GM23338 (cell line): ENCODE results near the gene MGAT5. TPM values are rescaled to one million over a fixed set of nuclear protein-coding genes. Genes with fewer than 3 reads are reported as not detected.

Experiments
- ATAC-seq: fragments of 200-7000 bp; cut with Tn5 transposase; 3 replicates; pipeline ENCODE4 v1.9.1; 2020
- DNase-seq: peaks from one replicate; pipeline ENCODE4 v3.0.0-alpha.2; 2015; ENCODE audit warnings: low spot score
- H2AFZ ChIP-seq: fragments of 200-600 bp; sonication (generic); 2 replicates; pipeline ENCODE4 v1.8.0; 2016; ENCODE audit warnings: antibody characterized with exemption, mild to moderate bottlenecking, moderate library complexity
- H3F3A ChIP-seq: fragments of 200-600 bp; sonication (generic); replicated peaks from 2 replicates; pipeline ENCODE4 v1.8.0; 2017; ENCODE audit warnings: antibody characterized with exemption, mixed run types, low read depth
- H3K27ac ChIP-seq: fragments of 200-600 bp; sonication (generic); 2 replicates; pipeline ENCODE4 v1.6.1; 2016; ENCODE audit warnings: low read depth
- H3K27me3 ChIP-seq: fragments of 200-600 bp; sonication (generic); 2 replicates; pipeline ENCODE4 v1.8.0; 2016; ENCODE audit warnings: mild to moderate bottlenecking, mixed run types, moderate library complexity; ENCODE audit not compliant: insufficient read depth
- H3K36me3 ChIP-seq: fragments of 200-600 bp; sonication (generic); 2 replicates; pipeline ENCODE4 v1.8.0; 2016; ENCODE audit warnings: mild to moderate bottlenecking; ENCODE audit not compliant: insufficient read depth
- H3K4me1 ChIP-seq: fragments of 200-600 bp; sonication (generic); 2 replicates; pipeline ENCODE4 v1.8.0; 2016; ENCODE audit warnings: mild to moderate bottlenecking, moderate library complexity; ENCODE audit not compliant: insufficient read depth
- H3K4me2 ChIP-seq: fragments of 200-600 bp; sonication (generic); 2 replicates; pipeline ENCODE4 v1.7.1; 2017; ENCODE audit warnings: mixed run types
- H3K4me3 ChIP-seq: fragments of 200-600 bp; sonication (generic); 2 replicates; pipeline ENCODE4 v1.6.1; 2016; ENCODE audit warnings: mixed run types
- H3K79me2 ChIP-seq: fragments of 200-600 bp; sonication (generic); replicated peaks from 2 replicates; pipeline ENCODE4 v1.8.0; 2017; ENCODE audit warnings: mild to moderate bottlenecking; ENCODE audit not compliant: insufficient read depth
- H3K9me2 ChIP-seq: fragments of 200-600 bp; sonication (generic); 2 replicates; pipeline ENCODE4 v1.8.0; 2017; ENCODE audit not compliant: insufficient read depth
- H4K20me1 ChIP-seq: fragments of 200-600 bp; sonication (generic); replicated peaks from 2 replicates; pipeline ENCODE4 v1.8.0; 2017; ENCODE audit warnings: mild to moderate bottlenecking; ENCODE audit not compliant: insufficient read depth
- H3K27ac Mint-ChIP-seq: 2 replicates; pipeline ENCODE4 v1.8.0; 2020; ENCODE audit warnings: inconsistent platforms, mild to moderate bottlenecking, moderate library complexity, mixed read lengths
- H3K27me3 Mint-ChIP-seq: 3 replicates; pipeline ENCODE4 v1.8.0; 2022; ENCODE audit warnings: low read depth, mild to moderate bottlenecking, moderate library complexity, mixed read lengths, inconsistent platforms; ENCODE audit not compliant: insufficient read depth, poor library complexity
- H3K36me3 Mint-ChIP-seq: 3 replicates; pipeline ENCODE4 v1.8.0; 2021; ENCODE audit warnings: low read depth, mild to moderate bottlenecking, inconsistent platforms, moderate library complexity, mixed read lengths
- H3K4me1 Mint-ChIP-seq: 3 replicates; pipeline ENCODE4 v1.8.0; 2020; ENCODE audit warnings: mild to moderate bottlenecking, inconsistent platforms, mixed read lengths
- H3K4me3 Mint-ChIP-seq: 3 replicates; pipeline ENCODE4 v1.8.0; 2021; ENCODE audit warnings: moderate library complexity, mild to moderate bottlenecking, inconsistent platforms, mixed read lengths
- H3K9me3 Mint-ChIP-seq: 3 replicates; pipeline ENCODE4 v1.8.0; 2020; ENCODE audit warnings: moderate library complexity, mild to moderate bottlenecking, inconsistent platforms, mixed read lengths
- CREB1 ChIP-seq: fragments of 250-450 bp; sonication (Bioruptor Pico); IDR thresholded peaks from 2 replicates; pipeline ENCODE4 v1.5.0; 2020; ENCODE audit warnings: low read depth, mild to moderate bottlenecking, moderate library complexity
- EZH2phosphoT487 ChIP-seq: fragments of 200-600 bp; sonication (generic); IDR thresholded peaks from one replicate; pipeline ENCODE4 v1.8.1; 2018; ENCODE audit warnings: antibody characterized with exemption; ENCODE audit not compliant: unreplicated experiment
- JUNB ChIP-seq: IDR thresholded peaks from one replicate; pipeline ENCODE4 v1.6.1; 2016; ENCODE audit warnings: antibody characterized with exemption; ENCODE audit not compliant: unreplicated experiment
- NANOG ChIP-seq: IDR thresholded peaks from 2 replicates; pipeline ENCODE4 v1.6.1; 2016; ENCODE audit warnings: antibody characterized with exemption, borderline replicate concordance
- STAT1 ChIP-seq: IDR thresholded peaks from one replicate; pipeline ENCODE4 v1.6.1; 2016; ENCODE audit warnings: antibody characterized with exemption; ENCODE audit not compliant: unreplicated experiment
- ZNF114 ChIP-seq: fragments of 250-450 bp; sonication (Bioruptor Pico); IDR thresholded peaks from 2 replicates; pipeline ENCODE4 v1.5.0; 2020; ENCODE audit warnings: mild to moderate bottlenecking, moderate library complexity
- ZNF331 ChIP-seq: fragments of 250-450 bp; sonication (Bioruptor Pico); IDR thresholded peaks from 2 replicates; pipeline ENCODE4 v1.5.0; 2020; ENCODE audit warnings: low read depth, mild to moderate bottlenecking, moderate library complexity
- ZNF462 ChIP-seq: fragments of 250-450 bp; sonication (Bioruptor Pico); IDR thresholded peaks from 2 replicates; pipeline ENCODE4 v1.5.0; 2020; ENCODE audit warnings: mild to moderate bottlenecking, moderate library complexity
- polyA plus RNA-seq: library from polyadenylated mRNA; unstranded; fragments of >200 nt; fragmentation: Nextera tagmentation; extraction: Ambion mirVana; gene quantifications from 2 replicates; pipeline ENCODE4 v1.2.1, GENCODE V29; 2016
- total RNA-seq: library from RNA; depleted of rRNA; stranded (reverse); fragments of >200 nt; shearing (Covaris generic); gene quantifications from 2 replicates; pipeline ENCODE4 v1.2.3, GENCODE V29; 2014
- TF ChIP-seq, protein P1 (sequence below): IDR thresholded peaks from one replicate; pipeline ENCODE4 v1.6.1; 2018; ENCODE audit warnings: antibody characterized with exemption; ENCODE audit not compliant: unreplicated experiment

The MGAT5 gene
- total and polyA plus RNA-seq, 2 experiments from 2014 or later: 4.6 to 27.6 TPM

DNA sequence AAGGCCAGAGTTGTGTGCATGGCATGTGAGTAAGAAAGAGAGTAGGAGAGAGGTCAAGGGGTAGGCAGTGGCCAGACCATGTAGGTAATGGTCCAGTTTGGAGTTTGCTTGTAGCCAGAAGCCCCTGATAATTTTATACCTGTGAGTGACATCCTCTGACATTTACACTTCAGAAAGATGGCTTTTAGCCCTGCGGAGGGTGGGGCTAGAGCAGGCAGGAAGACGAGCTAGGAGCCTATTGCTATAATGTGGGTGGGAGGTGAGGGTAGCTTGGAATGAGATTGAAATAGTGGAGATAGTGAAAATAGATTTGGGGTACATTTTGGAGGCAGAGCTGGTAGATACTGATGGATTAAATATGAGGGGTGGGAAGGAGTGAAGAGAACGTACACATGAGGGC, 48.8 kb upstream of the MGAT5 start (continued):
- TF ChIP-seq CREB1 (CRISPR knock-in tag): no peak
- TF ChIP-seq EZH2phosphoT487: no peak
- TF ChIP-seq ZNF114 (CRISPR knock-in tag): no peak
- no peak for TF ChIP-seq STAT1
- TF ChIP-seq ZNF331 (CRISPR knock-in tag): no peak
- no peak for TF ChIP-seq JUNB
- TF ChIP-seq NANOG: no peak
- TF ChIP-seq, protein P1, sequence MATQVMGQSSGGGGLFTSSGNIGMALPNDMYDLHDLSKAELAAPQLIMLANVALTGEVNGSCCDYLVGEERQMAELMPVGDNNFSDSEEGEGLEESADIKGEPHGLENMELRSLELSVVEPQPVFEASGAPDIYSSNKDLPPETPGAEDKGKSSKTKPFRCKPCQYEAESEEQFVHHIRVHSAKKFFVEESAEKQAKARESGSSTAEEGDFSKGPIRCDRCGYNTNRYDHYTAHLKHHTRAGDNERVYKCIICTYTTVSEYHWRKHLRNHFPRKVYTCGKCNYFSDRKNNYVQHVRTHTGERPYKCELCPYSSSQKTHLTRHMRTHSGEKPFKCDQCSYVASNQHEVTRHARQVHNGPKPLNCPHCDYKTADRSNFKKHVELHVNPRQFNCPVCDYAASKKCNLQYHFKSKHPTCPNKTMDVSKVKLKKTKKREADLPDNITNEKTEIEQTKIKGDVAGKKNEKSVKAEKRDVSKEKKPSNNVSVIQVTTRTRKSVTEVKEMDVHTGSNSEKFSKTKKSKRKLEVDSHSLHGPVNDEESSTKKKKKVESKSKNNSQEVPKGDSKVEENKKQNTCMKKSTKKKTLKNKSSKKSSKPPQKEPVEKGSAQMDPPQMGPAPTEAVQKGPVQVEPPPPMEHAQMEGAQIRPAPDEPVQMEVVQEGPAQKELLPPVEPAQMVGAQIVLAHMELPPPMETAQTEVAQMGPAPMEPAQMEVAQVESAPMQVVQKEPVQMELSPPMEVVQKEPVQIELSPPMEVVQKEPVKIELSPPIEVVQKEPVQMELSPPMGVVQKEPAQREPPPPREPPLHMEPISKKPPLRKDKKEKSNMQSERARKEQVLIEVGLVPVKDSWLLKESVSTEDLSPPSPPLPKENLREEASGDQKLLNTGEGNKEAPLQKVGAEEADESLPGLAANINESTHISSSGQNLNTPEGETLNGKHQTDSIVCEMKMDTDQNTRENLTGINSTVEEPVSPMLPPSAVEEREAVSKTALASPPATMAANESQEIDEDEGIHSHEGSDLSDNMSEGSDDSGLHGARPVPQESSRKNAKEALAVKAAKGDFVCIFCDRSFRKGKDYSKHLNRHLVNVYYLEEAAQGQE: no peak

- 0 out of 2 replicates have a peak, but pooled peaks cover 3% of the 10 kb centered on the region for H3K9me2 ChIP-seq
- H3K4me2 ChIP-seq: peak overlapping the region; percentile 60
- 0 out of 2 replicates have a peak overlapping the region, but pooled peaks have one; percentile 8 for H3K4me3 ChIP-seq
- no peak overlapping the region for H3K27ac Mint-ChIP-seq
- H3K27me3 Mint-ChIP-seq: peaks cover 6% of the 10 kb centered on the region
- no peak overlapping the region for H2AFZ ChIP-seq
- no peaks in the 10 kb centered on the region for H3K36me3 ChIP-seq
- peak; percentile 71 for DNase-seq
- H3K4me3 Mint-ChIP-seq: no peak overlapping the region
- no peaks in the 10 kb centered on the region for H3F3A ChIP-seq
- no peaks in the 10 kb centered on the region for H3K27me3 ChIP-seq
- no peak overlapping the region for H3K27ac ChIP-seq
- peaks cover 64% of the 10 kb centered on the region for H3K4me1 ChIP-seq
- ATAC-seq: peak; percentile 85
- H3K79me2 ChIP-seq: peaks cover 37% of the 10 kb centered on the region; the same call in 1 of the 2 replicates
- H4K20me1 ChIP-seq: peaks cover 3% of the 10 kb centered on the region; the same call in 1 of the 2 replicates
- H3K9me3 Mint-ChIP-seq: no peaks in the 10 kb centered on the region; the same call in 1 of the 3 replicates
- 0 out of 2 replicates have a peak, but pooled peaks have one; percentile 6 for TF ChIP-seq ZNF462 (CRISPR knock-in tag)
- peak; percentile 11; the same call in 1 of the 2 replicates for TF ChIP-seq NANOG
- TF ChIP-seq STAT1: no peak
- H3K36me3 Mint-ChIP-seq: peaks cover 3% of the 10 kb centered on the region; the same call in 2 of the 3 replicates
- H3K4me1 Mint-ChIP-seq: peaks cover 32% of the 10 kb centered on the region
These were observed 47.8 kb upstream of the MGAT5 start for GRCh38 chr2:134206031-134206430.
